Stimulated activated CD8-positive, alpha-beta memory T cell treated with anti-CD3 and anti-CD28 coated beads, Interleukin-4, amount 100 ng/mL, for 1 hour (primary cell): ENCODE data around the gene SPATA46.

Source experiments
- DNase-seq, 2 donors: peaks; one replicate each; pipeline ENCODE4 v3.0.0-alpha.2; 2020; ENCODE audit warnings: low read depth in 2 of 2, low spot score in 1 of 2

The SPATA46 gene

DNA sequence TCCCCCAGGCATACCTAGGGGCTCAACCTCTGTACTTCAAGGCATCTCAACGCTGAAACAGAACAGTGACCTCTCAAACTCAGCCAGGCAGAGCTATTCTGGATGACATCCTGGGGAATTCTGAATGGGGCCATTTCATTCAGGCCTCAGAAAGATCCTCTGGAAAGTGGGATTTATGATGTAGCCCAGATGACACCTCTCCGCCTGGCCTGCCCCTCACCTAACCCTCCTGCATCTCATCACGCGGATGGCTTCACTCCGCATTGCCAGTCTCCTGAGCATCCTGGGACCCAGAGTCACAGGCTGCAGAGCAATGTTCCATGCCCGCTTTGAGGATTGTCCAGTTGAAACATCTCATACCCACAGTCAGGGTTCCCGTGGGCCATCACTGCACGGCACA, 1.2 kb downstream of the SPATA46 start:
- no peak for DNase-seq

DNA sequence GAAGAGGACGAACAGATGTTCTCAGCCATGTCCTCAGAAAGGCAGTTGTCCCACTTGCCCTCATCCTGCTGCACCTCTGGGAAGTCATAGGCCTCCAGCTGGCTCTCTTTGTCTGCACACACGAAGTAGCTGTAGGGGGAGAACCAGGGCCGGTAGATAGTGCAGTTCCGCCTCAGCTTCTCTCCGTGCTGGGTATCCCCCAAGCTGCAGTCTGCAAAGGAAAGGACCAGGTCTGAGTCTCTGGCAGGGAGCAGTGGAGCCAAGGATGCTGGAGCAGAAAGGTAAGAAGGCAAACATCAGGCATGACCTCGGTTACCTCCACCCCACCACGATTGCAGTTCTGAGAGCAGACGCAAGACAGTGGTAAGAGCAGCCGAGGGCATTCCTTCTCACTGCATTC, 2.2 kb downstream of the SPATA46 start:
- DNase-seq = no peak

DNA sequence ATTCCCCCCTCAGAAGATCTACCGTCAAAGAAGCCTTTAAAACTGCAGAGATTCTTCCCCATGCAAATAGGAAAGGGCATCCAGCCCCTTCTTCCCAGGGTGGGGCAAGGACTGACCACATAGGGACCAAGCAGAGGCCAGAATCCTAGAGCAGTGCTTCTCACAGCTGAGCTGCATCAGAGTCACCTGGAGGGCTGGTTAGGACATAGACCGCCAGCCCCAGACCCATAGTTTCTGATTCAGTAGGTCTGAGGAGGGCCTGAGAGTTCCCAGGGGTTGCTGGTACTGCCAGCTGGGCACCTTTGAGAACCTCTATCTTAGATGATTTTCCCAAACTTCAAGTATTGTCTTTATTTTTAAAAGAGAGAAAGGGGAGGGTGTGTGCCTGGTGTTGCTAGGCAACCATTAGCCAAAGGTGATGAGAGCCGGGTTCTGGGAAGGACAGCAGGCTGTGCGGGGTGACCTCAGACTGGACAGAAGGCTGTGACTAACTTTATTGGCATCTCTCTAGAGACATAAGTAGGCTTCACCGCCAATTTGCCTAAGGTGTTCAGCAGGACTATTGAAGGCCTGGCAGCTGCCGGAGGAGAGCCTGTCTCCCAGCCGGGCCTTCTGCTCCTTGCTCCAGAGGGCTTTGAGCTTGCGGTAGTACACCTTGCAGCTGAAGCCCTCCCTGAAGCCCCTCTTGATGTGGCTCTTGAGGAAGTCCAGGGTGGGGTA, 3.0 kb downstream of the SPATA46 start:
- DNase-seq = no peak

DNA sequence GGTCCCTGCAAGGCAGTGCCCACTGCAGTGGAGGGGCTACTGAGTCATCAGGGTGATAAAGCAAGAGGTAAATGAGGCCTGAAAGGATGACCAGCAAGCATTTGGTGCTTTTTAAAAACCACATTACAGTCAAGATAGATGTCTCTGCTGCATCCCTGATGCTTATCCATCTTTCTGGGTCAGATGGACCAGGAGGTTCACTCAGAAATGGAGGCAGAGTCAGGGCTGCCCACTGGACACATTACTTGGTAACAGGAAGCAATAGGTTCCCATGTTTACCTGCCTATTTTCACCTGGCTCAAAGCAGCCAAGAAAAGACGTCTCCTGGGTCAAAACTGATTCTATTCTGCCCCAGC, 3.6 kb downstream of the SPATA46 start:
- DNase-seq = no peak

DNA sequence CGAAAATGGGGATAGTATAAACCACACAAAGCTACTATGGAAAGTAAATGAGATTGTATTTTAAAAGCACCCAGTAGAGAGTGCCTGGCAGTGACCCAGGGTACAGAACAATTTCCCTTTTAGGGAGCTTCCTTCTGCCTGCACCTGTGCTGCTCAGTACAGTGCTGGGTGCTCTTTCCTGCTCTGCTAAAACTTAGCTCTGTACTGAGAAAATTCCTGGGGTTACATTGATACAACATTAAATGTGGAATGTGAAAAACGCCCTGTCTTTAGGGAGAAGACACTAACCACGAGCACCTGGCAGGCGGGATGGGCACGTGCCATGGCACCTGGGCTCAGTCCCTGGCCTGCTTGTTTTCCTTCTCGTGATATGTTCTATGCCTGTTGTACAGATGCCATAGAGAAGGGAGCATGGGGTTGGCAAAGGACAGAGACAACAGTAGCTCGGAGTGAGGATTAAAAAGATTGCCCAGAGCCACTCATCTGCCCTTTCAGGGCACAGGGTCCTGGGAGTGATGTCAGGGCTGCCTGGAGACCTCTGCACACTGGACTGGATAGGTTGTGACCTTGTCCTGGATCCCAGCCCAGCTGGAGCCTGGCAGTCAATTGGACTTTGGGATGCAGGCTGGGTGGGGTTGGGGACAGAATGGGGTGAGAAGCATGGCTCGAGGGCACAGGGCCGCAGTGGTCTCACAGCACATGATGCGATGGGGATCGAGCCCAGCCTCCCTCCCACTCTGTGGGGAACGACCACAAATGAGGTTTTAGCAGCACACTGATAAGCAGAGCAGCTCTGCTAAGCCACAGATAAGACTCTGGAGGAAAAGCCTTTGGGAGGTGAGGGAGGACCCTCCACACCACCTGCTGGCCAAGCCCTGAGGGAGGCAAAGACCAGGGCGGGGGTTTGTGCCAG, 4.2 kb downstream of the SPATA46 start:
- no peak for DNase-seq

DNA sequence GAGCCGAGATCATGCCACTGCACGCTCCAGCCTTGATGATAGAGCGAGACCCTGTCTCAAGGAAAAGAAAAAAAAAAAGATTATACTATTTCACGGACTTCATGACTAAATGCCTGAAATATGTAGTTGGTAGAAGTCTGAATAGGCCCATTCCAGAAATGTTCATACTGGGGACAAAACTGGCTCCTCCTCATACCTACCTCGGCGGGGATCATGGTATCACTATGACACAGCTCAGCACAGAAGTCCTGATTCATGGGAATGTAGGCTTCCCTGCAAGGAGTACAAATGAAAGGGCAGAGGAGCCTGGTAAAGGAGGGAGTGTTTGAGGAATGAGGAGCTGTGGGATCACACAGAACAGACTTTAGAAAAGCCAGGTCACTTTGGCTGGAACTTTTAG, 5.0 kb downstream of the SPATA46 start:
- no peak for DNase-seq

DNA sequence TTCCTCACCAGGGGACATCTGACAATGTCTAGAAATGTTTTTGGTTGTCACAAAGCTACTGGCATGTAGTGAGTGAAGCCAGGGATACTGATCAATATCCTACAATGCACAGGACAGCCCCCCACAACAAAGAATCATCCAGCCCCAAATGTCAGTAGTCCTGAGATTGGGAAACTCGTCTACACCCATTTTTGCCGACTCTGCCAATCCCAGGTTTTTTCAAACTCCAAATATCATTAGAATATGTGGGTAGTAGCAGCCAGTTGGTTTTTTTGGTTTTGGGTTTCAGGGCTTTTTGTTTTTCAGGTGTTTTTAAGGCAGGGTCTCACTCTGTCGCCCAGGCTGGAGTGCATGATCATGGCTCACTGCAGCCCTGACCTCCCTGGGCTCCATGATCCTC, 5.9 kb downstream of the SPATA46 start:
- DNase-seq = no peak

DNA sequence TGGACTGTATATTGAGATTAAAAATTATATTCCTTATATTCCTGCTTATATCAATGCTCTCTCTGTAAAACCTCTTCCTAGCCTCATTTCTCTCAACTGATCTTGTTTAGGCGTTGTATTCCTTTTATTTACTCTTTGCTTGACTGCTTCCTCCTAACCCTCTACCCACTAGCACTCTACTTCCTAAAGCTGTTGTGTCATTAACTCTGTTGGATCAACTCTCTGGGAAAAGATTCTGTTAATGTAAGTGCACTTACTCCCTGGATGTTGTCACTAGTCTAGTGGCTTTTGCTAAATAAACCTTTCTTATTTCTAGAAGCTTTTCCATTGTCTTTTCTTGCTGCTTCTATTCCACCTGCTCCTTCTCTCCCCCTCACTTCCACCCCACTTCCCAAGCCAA, 6.5 kb downstream of the SPATA46 start:
- no peak for DNase-seq

DNA sequence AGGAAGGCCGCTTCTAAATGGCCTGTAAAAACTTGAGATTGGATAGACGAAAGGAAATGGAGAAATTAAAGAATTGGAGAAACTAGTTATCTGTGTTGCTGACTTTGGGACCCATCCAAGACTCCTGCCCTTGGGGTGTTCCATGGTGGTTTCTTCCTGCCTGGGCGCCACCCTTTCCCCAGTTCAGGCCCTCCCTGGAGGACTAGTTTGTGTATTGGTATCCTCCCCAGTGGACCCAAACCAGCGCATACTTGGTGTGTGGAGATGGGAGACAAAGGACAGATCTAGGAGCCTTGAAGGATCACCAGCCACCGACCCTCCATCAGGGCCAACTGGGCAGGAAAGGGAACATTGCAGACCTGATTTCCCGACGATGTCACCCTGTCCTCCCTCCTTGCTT, 7.1 kb downstream of the SPATA46 start:
- DNase-seq = no peak

DNA sequence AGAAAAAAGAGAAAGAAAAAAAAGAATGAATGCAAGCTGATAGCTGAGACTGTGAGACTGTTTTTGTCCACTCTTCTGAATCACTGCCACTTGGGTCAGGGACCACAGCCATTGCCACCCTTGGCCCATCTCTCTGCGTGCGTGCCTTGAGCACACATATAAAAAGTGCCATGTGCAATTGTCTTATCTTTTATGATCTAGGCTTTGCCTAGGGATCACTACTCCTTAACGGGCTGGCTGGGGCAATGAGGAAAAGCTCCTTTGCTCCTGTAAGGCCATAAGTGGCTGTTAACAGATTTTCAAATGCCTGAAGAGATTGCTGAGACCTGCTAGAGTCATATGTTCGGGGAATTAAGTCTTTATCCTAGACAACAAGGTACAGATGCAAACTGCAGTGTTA, 8.2 kb downstream of the SPATA46 start:
- DNase-seq = no peak

DNA sequence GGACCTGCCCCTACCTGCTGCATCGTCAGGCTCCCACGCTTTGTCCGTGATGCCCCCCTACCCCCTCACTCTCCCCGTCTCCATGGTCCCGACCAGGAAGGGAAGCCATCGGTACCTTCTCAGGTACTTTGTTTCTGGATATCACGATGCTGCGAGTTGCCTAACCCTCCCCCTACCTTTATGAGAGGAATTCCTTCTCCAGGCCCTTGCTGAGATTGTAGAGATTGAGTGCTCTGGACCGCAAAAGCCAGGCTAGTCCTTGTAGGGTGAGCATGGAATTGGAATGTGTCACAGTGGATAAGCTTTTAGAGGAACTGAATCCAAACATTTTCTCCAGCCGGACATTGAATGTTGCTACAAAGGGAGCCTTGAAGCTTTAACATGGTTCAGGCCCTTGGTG, 8.9 kb downstream of the SPATA46 start:
- no peak for DNase-seq

DNA sequence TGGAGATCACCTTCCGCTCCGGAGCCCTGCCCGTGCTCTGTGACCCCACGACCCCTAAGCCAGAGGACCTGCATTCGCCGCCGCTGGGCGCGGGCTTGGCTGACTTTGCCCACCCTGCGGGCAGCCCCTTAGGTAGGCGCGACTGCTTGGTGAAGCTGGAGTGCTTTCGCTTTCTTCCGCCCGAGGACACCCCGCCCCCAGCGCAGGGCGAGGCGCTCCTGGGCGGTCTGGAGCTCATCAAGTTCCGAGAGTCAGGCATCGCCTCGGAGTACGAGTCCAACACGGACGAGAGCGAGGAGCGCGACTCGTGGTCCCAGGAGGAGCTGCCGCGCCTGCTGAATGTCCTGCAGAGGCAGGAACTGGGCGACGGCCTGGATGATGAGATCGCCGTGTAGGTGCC, 9.6 kb downstream of the SPATA46 start:
- no peak for DNase-seq

DNA sequence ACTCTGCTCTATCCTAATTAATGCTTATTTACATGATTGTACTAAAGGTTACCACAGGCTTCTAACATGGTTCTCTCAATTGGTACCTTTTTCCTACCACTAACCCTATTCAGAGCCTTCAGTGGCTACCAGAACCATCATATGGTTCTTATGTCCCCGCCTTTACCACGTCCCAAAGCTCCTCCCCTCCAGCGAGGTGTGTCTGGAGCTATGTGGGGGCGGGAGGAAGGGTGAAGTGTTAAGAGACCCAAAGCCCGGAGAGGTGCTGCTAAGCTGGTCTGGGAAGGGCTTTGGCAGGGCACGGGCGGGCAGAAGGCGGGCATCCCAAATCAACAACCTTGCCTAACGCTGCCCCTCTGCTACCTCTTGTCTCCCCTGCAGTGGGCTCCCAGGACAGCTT, 10.0 kb downstream of the SPATA46 start:
- no peak for DNase-seq

DNA sequence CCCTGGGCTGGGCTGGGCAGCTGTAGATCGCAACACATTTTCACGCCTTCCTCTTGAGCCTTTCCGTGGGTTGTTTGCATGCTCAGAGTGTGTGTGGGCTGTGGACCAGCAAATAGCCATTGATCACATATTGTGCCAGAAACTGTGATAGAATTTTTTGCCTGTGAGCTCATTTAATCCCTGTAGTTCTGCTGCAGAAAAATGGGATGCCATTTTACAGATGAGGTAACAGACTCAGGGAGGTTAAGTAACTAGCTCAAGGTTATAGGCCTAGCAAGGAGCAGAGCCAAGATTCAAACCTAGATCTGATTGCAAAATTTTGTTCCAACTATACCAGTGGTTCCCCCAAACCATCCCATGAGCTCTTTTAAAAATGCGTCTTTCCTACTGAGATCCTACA, 10.5 kb downstream of the SPATA46 start:
- no peak for DNase-seq

DNA sequence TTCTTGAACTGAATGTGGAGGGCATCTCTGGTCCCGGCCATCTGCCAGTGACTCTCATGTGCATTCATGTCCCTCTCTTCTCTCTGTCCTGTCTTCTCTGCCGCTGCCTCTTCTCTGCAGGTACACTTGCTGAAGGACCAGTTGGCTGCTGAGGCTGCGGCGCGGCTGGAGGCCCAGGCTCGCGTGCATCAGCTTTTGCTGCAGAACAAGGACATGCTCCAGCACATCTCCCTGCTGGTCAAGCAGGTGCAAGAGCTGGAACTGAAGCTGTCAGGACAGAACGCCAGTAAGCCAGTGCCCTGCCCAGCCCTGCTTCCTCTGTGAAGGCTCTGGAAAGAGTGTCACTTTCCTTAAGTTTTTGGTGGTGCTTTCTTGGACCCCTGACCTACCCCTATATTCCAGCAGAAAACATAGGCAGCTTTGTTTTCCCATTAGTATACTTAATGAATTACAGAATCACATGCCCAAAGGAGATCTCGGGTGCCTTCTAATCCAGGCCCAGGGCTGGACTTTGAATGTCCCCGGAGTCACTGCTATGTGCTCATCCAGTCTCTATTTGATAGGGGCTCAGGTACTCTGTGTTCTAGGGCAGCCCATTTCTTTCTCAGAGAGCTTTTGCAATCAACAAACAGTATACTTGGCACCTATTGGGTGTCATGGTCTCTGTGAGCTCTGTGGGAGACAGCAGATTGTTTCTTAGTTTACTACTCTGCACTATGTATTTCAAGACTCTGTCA, 11.2 kb downstream of the SPATA46 start:
- no peak for DNase-seq

DNA sequence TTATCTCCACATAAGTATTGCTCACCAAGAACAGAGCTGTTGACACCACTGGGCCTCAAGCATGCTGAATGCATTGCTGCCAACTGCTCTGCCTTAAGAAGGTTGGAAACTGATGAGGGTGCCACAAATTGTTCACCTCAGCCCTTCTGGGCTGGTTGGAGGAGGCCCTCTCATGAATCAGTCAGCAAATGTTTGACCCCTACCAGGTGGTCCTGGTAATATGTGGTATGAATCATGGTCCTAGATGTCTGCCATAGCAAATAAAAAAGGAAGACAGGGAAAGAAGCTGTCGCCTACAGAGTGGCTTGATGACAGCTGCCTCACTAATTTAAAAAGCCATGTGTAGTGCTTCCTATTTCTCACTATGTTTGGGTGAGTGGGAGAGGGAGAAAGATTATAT, 12.2 kb downstream of the SPATA46 start:
- no peak for DNase-seq

DNA sequence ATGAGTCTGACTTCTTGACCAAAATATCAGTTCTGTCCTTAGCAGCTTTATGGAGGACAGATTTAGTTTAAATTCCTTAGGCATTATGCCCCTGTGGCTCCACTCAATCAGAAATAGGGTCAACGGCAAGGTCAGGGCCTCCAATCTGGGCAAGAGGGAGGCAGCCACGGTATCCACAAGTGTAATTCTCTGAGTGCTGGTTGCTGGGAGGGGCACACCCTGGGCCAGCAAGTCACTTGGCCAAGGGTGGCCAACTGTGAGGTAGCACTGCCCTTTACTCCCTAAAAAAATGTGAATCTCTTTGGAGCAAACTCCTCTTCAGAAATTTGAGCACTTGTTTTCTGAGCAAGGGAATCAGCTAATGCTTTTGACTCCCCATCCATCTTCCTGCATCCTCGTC, 12.8 kb downstream of the SPATA46 start:
- no peak for DNase-seq

DNA sequence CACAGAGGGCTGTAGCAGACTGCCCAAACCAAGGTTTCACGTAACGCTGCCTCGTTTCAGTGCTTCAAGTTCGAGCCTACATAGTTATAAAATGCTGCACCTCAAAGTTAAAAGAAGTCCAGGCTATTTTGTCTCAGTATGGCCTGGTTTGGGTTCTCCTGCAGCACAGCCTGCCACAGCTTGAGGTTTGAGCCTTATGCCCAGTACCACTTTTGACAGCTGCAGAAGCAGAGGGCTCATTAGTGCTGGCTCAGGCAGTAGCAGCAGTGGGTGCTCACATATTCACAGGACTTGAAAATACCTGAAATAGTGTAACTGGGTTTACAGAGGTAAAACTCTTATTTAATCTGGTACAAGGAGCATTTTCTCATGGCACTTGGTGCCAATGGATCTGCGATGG, 15.3 kb downstream of the SPATA46 start:
- DNase-seq = no peak

DNA sequence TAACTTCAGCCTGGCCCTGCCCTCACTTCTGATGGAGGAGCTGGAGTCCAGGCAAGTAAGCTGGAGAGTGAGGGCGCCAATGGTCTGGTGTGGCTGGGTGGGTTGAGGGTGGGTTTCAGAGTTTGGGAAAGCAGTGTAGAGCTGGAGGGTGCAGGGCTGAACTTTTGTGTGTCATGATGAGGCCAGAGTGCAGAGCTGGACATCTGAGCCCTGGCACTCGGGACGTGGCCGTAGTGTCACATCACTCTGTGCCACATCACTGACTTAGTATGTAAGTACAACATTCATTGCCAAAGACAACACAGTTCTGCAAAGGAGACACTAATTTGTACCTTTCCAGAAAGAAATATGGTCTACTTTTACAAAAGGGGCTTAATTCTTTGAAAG, 15.8 kb downstream of the SPATA46 start:
- no peak for DNase-seq

DNA sequence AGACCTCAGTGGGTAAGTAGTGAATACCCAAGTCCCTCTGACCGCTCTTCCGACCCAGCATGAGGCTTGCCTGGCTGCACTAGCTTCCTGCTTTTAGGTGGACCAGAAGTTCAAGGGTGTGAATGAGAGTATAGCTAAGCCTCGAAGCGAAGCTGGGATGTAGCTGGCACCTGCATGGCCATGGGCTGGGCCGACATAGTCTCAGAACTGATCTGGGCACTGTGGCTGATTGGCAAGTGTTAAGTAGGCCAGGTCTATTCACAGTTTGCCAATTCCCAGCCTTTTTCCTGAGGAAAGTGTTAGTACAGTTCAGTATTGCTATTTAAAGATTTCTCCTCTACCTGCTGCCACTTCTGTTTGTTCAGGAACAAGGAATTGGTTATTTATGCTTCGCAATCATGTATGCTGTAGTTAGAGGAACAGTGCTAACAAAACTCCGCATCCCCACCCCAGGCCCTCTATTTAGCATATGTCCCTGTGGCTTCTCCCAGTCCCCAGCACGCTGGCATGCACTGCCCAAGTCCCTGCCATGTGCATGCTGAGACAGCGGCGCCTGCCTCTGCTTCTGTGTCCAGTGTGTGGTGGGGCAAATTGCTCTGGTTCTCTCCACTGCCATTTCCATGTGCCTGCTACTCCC, 16.3 kb downstream of the SPATA46 start:
- no peak for DNase-seq

DNA sequence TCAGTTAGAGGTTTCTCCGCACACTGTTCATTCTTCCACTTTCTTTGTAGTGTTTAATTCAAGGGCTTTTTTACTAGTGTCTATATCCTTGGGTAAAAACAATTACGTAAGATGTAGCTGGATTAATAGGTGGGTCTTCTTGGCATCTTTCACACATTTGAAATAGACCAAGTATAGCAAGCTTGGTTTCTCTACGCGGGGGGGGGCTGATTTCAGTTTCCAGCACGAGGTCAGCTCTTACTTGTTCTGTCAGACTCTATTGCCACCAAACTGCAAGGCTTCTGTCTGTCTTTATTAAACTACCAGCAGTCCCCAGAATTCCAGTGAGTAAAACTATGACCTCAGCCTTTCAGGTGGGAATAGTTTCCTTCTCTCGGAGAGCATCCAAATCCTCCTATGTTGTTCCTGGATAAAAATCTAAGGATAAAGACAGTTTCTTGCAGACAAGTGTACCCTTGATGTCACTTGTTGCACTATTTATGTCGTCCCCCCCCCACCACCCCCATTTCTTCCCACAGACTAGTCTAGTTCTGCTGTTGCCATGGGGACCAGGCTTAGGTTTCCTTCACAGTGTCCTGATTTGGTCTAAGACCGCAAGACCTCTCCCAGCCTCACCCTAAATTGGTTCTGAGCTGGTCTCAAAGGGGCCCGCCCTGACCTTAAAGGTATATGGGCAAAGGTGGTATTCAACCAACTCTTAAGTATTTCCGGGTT, 17.0 kb downstream of the SPATA46 start:
- no peak for DNase-seq
